ENCODE measurements around the gene RBM4B.
"Not testable (repeated sequence)": the region's sequence is repeated elsewhere in the genome, so short reads cannot be mapped to it uniquely, and the experiment has no call there.

Gene RBM4B

DNA sequence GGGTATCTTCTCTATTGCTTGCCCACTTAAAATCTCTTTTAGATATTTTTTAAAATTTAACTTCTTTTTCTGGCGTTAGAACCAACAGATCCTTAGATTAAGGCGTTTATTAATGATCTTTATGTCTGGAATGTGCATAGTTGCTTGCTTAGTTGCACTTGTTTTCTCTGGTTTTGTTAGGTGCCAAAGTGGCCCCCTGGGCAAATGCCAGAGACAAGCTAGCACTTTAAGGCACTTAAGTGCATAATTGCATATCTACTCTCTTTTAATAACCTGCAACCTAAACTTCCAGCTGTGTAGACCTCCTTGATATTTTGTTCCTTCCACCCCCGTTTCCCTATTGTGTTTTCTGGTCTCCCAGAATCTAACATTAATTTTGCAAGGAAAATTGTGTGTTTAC lies 35.9 kb downstream of the RBM4B start:
- DNase-seq (ENCODE audit: low read depth): no peak

DNA sequence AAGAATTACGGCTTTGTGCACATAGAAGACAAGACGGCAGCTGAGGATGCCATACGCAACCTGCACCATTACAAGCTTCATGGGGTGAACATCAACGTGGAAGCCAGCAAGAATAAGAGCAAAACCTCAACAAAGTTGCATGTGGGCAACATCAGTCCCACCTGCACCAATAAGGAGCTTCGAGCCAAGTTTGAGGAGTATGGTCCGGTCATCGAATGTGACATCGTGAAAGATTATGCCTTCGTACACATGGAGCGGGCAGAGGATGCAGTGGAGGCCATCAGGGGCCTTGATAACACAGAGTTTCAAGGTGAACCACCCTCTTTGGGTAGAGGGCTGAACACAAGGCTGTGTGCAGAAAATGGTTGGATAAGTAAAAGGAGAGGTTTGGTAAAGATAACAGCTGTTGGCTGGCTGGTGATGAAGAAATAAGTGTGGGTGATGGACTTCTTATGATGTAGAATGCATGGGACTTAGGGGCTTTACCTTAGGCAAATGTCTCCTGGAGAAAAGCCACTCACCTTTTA lies 37.8 kb downstream of the RBM4B start:
- DNase-seq (ENCODE audit: low read depth): not testable (repeated sequence)

DNA sequence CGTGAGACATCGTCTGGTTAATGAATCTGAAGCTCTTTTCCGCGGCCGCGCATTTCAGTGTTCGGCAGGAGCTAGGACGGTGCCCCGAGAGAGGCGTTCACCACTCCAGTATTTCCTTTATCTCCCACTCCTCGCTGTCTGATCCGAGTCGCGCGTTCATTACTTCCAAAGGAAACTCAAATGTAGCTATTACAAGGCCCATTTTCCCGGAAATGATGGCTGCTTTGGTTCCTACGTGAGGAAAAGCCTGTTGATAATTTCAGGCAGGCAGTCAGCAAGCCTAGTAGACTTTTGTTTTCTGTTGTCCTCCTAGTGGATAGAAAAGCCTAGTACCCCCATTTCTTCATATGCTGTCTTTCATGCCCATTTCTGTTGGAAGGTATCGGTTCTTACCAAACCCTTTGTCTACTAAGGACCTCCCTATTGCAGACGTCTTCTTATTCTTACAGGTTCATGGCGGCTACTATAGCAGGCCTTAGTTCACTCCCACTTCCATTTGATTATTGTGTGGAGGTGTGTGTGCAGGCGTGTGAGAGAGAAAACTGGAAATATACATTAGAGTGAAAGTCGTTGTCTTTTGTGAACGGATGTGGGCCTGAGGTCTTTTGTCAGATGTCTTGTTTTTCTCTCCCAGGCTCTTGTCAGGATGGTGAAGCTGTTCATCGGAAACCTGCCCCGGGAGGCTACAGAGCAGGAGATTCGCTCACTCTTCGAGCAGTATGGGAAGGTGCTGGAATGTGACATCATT lies 38.4 kb downstream of the RBM4B start:
- DNase-seq (ENCODE audit: low read depth): no peak

DNA sequence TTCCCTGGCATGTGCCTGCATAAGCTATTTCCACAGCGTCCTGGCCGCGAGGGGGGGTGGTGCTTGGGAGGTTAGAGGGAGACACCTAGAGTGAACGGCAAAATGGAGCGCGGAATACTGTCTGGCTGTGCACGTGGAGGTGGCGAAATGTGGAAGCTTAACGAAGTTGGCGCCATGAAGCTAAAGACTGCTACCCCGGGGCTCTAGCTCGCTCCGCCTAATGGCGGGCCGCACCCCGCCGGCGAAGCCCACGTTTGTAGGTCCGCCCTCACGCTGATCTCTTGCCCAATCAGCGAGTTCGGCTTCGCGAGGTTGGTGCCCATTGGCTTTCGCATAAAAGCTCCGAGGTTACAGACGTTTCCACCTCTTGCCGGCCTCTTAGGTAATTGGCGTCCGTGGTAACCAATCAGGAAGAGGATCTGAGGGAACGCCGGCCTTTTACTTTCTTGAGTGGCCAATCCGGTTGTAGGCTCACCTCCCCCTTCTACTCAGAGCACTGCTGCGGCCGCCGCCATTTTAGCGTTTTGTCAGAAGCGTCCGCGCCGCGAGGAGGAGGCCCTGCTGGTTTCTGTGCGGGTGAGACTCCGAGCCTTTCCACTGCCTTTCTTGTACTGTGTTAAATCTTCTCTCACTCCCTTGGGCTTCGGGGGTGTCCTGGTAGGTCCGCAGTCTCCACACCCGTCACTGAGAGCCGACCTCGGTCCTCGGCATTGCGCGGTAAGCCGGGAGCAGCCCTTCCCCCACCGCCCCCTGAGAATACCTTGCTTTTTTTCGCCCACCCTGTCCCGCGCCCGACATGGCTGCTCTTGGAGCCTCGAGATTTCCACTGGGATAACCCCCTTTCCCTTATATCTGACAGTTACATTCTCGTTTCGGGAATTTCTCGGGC lies 39.3 kb downstream of the RBM4B start, which contains the start of gene RBM4:
TSS of gene RBM4 (plus strand) at position 527 of the 889 bp plus-strand sequence. CDS start 1,009 bp downstream, outside the sequence.
- DNase-seq (ENCODE audit: low read depth): peak; percentile 92

DNA sequence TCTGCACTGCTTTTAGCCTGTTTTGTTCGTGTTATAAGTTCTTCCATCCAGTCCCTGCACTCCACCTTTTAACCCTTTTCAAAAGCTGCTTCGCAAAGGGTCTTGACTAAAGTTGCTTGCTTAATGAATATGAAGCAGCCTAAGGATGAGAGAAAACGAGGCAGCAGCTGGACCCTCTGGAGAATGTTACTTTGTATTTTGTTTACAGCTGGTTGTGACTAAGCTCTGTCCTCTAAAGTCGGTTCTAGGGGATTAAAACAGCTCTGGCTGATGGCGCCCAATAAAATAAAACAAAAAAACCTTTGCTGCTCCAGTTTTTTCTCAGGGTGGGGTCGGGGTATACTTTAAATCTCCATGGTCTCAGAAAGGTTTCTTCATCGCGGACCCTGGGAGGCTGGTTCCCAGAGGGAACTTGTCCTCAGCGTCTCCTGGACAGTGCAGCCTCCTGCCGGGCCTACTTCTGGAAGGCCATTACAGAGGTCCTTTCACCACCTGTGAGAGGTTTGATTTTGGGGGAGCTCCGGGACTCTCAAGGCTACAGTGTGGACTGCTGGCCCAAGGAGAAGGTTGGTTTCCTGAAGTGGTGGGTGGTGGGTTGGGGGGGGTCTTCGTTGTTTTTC lies 40.0 kb downstream of the RBM4B start:
- no peak for DNase-seq (ENCODE audit: low read depth)

DNA sequence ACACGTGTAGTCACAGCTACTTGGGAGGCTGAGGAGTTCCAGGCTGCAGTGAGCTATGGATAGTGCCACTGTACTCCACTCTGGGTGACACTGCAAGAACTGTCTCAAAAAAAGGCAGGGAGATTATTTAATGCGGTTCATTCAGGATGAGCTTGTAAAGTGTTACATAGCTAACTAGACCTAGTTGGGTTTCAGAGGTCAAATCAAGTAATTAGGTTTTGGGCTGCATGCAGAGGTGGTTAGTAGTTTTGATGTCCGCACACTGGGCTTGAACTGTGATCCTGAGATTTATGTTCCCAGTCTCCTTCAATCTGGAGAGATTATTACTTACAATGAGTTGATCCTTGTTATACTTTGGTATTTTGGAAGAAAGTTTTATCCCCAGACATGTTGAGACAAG lies 41.3 kb downstream of the RBM4B start:
- no peak for DNase-seq (ENCODE audit: low read depth)

DNA sequence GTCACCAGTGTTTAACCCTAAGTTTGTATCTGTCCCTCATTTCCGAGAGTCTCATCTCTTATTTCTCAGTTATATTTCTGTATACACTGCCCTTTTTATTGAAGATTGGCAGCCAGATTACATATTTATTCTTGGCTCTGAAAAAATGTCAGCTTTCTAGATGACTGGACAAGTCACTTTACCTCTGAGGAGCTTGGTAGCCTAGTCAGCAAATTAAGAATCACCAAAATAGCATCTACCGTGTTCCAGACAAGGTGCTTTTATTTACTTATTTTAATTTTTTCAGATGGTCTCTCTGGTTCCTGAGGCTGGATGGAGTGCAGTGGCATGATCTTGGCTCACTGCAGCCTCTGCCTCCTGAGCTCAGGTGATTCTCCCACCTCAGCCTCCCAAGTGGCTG lies 44.7 kb downstream of the RBM4B start:
- DNase-seq (ENCODE audit: low read depth): no peak

DNA sequence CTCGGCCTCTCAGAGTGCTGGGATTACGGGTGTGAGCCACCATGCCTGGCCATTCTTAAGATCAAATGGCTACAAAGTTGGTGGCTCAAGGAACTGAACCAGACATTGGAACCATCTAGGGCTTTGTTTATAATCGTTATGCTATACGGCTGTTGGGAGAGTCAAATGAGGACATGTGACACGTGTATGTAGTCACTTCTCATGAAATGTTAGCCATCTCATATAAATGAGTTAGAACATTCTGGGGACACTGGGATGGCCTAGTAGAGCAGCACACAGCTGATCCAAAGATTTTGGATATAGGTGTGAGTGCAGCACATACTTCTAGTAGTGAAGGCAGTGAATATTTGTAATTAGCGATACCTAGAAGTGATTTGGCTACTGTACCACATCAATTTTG lies 45.8 kb downstream of the RBM4B start:
- no peak for DNase-seq (ENCODE audit: low read depth)

DNA sequence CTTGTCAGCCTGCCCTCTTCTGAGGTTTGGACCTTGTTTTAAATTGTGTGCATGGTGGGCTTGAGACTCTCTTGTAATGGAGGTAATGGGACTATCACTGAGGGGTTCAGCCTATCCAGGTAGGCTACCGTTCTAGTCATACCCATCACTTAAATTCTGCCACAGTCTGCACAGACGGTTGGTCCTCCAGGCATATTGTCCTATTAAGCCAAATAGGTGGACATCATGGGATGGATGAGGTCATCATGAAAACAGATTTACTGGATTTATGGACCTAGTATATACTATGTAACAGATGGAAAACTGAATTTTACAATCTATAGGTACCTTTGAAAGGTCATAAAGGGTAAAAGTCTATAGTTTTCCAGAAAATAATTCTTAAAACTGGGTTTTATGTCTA lies 48.3 kb downstream of the RBM4B start:
- no peak for DNase-seq (ENCODE audit: low read depth)

DNA sequence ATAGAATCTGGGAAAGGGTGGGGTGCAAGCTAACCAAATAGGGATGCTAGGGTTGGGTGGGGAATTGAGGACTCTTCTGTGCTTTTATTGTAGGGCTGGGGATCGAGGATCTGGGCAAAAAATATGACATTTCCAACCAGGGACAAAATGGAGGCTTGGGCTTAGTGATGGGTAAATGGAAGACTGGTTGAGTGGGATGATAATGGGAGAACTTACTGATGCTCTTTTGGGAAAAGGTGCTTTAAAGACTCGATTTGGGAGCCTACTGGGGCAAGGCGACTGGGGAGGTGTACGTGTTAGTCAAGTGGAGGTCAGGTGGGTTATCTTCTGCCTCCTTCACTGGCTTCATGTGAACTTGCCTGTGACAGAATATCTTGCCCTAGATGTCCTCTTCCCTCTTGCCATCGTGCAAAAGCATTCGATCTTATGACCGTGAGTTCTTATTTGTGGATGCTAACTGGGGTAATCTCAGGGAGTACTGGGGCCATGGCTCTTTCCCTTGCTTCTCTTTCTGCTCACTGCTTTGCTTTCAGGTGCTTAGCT lies 49.6 kb downstream of the RBM4B start:
- no peak for DNase-seq (ENCODE audit: low read depth)

DNA sequence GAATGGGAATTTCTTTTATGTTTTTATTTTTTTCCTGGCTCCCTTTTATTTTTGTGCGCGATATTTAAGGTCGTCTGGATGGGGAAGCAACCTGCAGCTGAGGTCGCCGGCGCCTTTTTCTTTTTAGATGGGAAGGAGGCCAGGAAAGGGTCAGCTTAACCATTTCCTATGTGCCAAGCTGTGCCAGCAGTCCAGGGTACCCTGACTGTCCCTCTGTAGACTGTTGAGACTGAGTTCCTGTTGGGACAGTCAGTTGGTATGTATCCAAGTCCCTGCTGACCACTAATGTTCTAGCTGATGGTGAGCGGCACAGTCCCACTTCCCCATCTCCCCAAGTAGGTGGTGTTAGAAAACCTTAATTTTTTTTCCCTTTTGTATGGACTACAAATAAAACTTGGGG lies 50.8 kb downstream of the RBM4B start:
- no peak for DNase-seq (ENCODE audit: low read depth)

DNA sequence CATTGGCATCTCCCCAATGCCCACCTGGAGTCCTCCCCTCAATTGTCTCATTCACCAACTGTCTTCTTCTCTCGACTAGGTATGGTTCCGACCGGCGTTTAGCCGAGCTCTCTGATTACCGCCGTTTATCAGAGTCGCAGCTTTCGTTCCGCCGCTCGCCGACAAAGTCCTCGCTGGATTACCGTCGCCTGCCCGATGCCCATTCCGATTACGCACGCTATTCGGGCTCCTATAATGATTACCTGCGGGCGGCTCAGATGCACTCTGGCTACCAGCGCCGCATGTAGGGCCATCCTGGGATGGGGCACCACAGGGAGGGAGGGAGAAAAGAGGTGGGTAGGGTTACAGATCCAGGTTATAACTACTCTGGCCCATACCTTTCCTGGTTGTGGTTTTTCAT lies 51.3 kb downstream of the RBM4B start:
- no peak for DNase-seq (ENCODE audit: low read depth)

DNA sequence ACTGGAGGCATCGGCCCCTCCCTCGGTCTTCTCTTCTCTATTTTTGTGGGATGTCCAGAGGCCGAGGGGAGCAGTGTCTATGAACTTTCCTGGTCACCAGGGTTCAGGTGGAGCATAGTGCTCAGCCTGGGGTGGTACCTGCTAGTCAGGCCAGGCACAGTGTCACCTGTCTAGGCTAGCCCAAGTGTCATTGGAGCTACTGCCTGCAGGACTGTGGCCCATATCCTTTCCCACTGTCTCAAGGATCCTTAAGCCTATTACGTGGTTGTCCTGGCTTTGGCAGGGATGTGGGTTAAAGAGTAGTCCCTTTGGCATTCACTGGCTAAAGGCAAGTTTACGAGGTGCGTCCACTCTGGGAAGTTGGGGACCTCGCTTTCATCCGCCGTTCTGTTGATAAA lies 51.9 kb downstream of the RBM4B start:
- no peak for DNase-seq (ENCODE audit: low read depth)

DNA sequence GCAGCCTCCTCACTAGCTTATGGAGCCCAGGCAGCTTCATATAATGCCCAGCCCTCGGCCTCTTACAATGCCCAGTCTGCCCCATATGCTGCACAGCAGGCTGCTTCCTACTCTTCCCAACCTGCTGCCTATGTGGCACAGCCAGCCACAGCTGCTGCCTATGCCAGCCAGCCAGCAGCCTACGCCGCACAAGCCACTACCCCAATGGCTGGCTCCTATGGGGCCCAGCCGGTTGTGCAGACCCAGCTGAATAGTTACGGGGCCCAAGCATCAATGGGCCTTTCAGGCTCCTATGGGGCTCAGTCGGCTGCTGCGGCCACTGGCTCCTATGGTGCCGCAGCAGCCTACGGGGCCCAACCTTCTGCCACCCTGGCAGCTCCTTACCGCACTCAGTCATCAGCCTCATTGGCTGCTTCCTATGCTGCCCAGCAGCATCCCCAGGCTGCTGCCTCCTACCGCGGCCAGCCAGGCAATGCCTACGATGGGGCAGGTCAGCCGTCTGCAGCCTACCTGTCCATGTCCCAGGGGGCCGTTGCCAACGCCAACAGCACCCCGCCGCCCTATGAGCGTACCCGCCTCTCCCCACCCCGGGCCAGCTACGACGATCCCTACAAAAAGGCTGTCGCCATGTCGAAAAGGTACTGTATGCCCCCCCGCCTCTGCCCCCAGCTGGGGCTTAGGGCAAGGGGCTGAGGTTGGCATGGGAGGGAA lies 52.5 kb downstream of the RBM4B start:
- no peak for DNase-seq (ENCODE audit: low read depth)

DNA sequence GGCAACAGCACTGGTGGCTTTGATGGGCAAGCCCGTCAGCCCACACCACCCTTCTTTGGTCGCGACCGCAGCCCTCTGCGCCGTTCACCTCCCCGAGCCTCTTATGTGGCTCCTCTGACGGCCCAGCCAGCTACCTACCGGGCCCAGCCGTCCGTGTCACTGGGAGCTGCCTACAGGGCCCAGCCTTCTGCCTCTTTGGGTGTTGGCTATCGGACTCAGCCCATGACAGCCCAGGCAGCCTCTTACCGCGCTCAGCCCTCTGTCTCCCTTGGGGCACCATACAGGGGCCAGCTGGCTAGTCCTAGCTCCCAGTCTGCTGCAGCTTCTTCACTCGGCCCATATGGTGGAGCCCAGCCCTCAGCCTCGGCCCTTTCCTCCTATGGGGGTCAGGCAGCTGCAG lies 53.2 kb downstream of the RBM4B start:
- DNase-seq (ENCODE audit: low read depth): no peak

DNA sequence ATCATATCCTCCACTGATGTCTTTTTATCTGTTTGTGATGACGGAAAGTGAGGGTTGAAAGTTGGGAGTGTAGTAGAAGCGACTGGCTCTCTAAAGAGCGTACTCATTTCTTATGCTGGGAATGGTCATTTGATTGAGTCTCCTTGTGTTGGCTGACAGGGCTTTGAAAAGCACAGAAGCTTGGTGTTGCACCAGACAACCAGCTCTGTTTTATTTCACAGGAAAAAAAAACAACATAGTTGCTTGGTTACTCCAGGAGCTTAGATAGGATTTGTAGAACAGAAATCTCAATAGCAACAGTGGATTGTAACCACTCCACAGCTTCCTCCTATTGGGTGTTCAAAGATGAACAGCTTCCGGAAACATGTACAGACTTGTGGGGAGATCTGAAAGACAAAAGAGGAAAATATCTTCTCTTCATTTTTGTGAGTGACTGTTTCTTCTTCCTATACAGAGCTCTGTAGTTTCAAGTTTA lies 58.6 kb downstream of the RBM4B start:
- DNase-seq (ENCODE audit: low read depth): no peak

DNA sequence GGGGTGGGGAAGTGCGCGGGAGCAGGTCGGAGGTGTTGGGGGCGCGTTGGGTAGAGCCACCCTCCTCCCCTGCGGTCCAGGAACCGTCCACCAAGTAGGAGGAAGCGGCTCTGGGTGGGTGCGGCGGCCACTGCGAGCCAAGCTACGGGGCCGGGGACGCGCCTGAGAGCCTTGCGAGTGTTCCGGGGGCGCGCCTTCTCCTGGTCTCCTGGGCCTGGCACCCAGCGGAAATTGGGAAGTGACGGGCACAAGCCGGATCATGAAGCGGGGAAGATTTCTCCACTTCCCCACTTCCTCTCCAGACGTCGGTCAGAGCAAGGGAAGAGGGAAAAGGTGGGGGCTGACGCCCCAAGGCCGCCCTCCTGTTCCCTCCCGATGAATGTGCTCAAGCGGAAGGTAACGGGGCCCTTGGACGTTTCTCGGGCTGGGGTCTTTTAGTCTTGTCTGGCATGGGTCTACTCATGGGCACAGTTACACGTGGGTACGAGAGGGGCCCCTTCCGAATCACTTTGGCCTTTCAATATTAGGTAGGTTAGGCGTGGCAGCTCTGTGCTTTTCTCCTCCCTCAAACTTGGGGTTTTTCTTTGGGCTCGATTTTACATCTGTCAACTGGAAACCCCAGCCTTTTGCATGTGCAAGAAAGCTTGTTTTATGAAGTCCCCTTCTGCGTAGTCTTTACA lies 60.4 kb downstream of the RBM4B start:
- no peak for DNase-seq (ENCODE audit: low read depth)

DNA sequence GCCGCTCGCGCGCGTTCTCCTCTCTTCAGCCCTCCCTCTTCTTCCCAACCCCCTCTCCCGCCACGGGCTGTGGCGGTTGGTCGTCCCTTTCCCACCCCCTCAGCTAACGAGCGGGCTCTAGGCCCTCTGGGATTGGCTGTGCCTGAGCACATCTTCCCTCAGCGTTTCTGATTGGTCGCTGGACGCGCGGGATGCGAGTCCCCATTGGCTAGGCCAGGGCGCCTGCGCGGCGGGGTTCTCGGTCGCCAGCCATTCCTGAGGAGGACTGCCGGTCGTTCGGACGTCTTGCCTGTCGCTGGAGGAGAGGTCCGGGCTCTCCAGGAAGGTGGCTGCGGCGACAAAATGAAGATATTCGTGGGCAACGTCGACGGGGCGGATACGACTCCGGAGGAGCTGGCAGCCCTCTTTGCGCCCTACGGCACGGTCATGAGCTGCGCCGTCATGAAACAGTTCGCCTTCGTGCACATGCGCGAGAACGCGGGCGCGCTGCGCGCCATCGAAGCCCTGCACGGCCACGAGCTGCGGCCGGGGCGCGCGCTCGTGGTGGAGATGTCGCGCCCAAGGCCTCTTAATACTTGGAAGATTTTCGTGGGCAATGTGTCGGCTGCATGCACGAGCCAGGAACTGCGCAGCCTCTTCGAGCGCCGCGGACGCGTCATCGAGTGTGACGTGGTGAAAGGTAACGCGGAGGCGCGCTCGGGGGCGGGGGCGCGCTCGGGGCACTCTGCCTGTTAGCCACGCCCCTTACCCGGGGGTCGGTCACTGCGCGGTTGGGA lies 61.1 kb downstream of the RBM4B start, which contains the start of gene RBM14:
TSS of gene RBM14 (plus strand) at position 252 of the 776 bp plus-strand sequence. CDS start at position 343, 91 bp downstream.
- peak; percentile 98 for DNase-seq (ENCODE audit: low read depth)

Data from activated T-helper 1 cell treated with Interleukin-2 at 50 U/mL for 16 hours (primary cell).